GM21529 (cell line): Measurements from ENCODE around the gene TMEM61.

Experiments
- ATAC-seq: cut with Tn5 transposase; IDR thresholded peaks from one replicate; pipeline ENCODE4 v1.9.1; 2021; ENCODE audit not compliant: unreplicated experiment

The TMEM61 gene

GRCh38 chr1:55037733-55038551, 57.5 kb downstream of the TMEM61 start:
- ATAC-seq = no peak

DNA sequence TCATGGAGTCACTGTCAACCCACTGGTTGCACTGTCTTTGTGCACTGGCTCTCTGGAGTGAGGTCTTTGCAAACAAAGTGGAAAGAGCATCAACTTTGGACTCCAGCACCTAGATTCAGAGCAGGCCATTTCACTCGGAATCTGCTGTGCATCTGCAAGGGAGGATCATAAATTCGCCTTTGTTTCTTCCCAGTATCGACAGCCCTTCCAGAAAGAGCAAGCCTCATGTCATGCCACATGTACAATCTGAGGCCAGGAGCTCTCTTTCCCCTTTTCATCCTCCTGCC, 58.1 kb downstream of the TMEM61 start:
- ATAC-seq = no peak

DNA sequence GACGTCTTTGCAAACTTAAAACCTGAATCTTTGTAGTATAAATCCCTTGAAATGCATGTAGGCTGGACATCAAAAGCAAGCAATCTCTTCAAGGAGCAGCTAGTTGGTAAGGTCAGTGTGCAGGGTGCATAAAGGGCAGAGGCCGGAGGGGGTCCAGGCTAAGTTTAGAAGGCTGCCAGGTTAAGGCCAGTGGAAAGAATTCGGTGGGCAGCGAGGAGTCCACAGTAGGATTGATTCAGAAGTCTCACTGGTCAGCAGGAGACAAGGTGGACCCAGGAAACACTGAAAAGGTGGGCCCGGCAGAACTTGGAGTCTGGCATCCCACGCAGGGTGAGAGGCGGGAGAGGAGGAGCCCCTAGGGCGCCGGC, 58.5 kb downstream of the TMEM61 start:
- ATAC-seq = no peak

- ATAC-seq = no peak
Measured at GRCh38 chr1:55039342-55040082, 59.1 kb downstream of the TMEM61 start, which contains the start of gene PCSK9. TSS of gene PCSK9 (plus strand) at chr1:55039548. CDS start at chr1:55039838, 290 bp downstream.

DNA sequence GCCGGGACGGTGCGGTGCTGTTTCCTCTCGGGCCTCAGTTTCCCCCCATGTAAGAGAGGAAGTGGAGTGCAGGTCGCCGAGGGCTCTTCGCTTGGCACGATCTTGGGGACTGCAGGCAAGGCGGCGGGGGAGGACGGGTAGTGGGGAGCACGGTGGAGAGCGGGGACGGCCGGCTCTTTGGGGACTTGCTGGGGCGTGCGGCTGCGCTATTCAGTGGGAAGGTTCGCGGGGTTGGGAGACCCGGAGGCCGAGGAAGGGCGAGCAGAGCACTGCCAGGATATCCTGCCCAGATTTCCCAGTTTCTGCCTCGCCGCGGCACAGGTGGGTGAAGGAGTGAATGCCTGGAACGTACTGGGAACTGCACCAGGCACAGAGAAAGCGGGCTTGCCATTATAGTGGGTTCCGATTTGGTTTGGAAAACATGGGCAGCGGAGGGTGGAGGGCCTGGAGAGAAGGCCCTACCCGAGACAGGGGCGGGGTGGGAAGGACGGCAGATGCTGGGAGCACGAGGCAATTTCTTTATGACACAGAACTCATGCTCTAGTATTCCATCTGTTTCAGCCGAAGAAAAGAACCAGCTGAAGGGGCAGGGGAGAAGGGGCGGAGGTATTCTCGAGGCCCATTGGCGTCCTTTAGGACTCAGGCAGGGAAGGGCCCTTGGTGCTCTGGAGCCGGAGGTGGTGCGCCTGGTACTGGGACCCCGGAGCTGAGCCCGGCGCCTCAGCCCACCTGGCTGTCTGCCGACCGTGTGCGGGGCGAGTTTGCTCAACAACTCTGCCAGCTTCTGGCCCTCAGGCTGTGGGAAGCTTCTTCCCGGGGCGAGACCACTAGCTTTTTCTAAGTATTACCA, 59.9 kb downstream of the TMEM61 start:
- no peak for ATAC-seq

- ATAC-seq = no peak
Measured at GRCh38 chr1:55040933-55041494, 60.6 kb downstream of the TMEM61 start.

GRCh38 chr1:55041613-55042012, 61.2 kb downstream of the TMEM61 start:
- ATAC-seq = no peak
